GM21825 (cell line): ENCODE results near the gene SNX30.

ENCODE experiments used
- ATAC-seq: cut with Tn5 transposase; IDR thresholded peaks from one replicate; pipeline ENCODE4 v1.9.1; 2021; ENCODE audit warnings: mild to moderate bottlenecking, moderate library complexity; ENCODE audit not compliant: unreplicated experiment

SNX30 gene

GRCh38 chr9:112914524-112914923 lies 164.0 kb downstream of the SNX30 start:
- ATAC-seq, result no peak

GRCh38 chr9:112917047-112917986 lies 166.8 kb downstream of the SNX30 start:
- ATAC-seq, result no peak

- ATAC-seq, result no peak
These were observed 167.4 kb downstream of the SNX30 start for GRCh38 chr9:112917987-112918362.

GRCh38 chr9:112921549-112921948 lies 171.0 kb downstream of the SNX30 start:
- ATAC-seq, result no peak
